ENCODE data around the gene MLLT1. TPM values are rescaled to one million over a fixed set of nuclear protein-coding genes. Genes with fewer than 3 reads are reported as not detected.

Gene MLLT1
- total and polyA plus RNA-seq, 11 donors = 17.8 to 45.9 (median 34.9) TPM

- TF ChIP-seq POLR2A (IDR thresholded peaks at IDR 0.05) (no peak), CTCF (IDR thresholded peaks at IDR 0.05) (no peak)
- Histone ChIP-seq H3K27ac (peak overlapping the region in 1 of 12 donors; percentile 70), H3K4me3 (no peak overlapping the region), H3K9me3 (no peaks in the 10 kb centered on the region), H3K27me3 (no peaks in the 10 kb centered on the region), H3K36me3 (peaks cover 0 to 3% (median 0%) of the 10 kb centered on the region in 9 donors), H3K4me1 (peaks cover 8 to 45% (median 17%) of the 10 kb centered on the region in 12 donors)
- DNase-seq = no peak
- peak in 1 of 4 donors; percentile 52 for ATAC-seq
- intact Hi-C loops (cut with DNase I) = no loop called here
- 86 to 92% (median 88%) methylated on average over 13 of the region's 13 CpGs for WGBS, 4 donors
Measured at GRCh38 chr19:6250909-6251308, 28.9 kb downstream of the MLLT1 start.

- Histone ChIP-seq H3K4me3 (no peak overlapping the region), H3K9me3 (no peaks in the 10 kb centered on the region), H3K4me1 (peaks cover 8 to 45% (median 17%) of the 10 kb centered on the region in 12 donors), H3K36me3 (peaks cover 0 to 3% (median 0%) of the 10 kb centered on the region in 9 donors), H3K27me3 (no peaks in the 10 kb centered on the region), H3K27ac (peak overlapping the region in 2 of 12 donors; percentile 33 to 45)
- DNase-seq (no peak), ATAC-seq (no peak)
- 68 to 87% (median 83%) methylated on average over 4 of the region's 4 CpGs for WGBS, 4 donors
- intact Hi-C loops (cut with DNase I) = no loop called here
- TF ChIP-seq CTCF (IDR thresholded peaks at IDR 0.05) = no peak
- no peak for TF ChIP-seq POLR2A (IDR thresholded peaks at IDR 0.05)
Measured at GRCh38 chr19:6250024-6250615, 29.7 kb downstream of the MLLT1 start.

- H3K36me3 ChIP-seq = peaks cover 0 to 3% (median 0%) of the 10 kb centered on the region in 9 donors
- intact Hi-C loops (cut with DNase I) = no loop called here
- TF ChIP-seq POLR2A (IDR thresholded peaks at IDR 0.05) (no peak), CTCF (IDR thresholded peaks at IDR 0.05) (no peak)
- no peaks in the 10 kb centered on the region for H3K27me3 ChIP-seq
- peak overlapping the region in 6 of 12 donors; percentile 28 to 47 (median 38) for H3K27ac ChIP-seq
- 25 to 38% (median 28%) methylated on average over 9 of the region's 9 CpGs for WGBS, 4 donors
- peaks cover 8 to 49% (median 17%) of the 10 kb centered on the region in 12 donors for H3K4me1 ChIP-seq
- DNase-seq (no peak), ATAC-seq (peak; percentile 22 to 75 (median 45))
- peak overlapping the region in 1 of 12 donors; percentile 7 for H3K4me3 ChIP-seq
- no peaks in the 10 kb centered on the region for H3K9me3 ChIP-seq
Measured at GRCh38 chr19:6249296-6249695, 30.5 kb downstream of the MLLT1 start.

GRCh38 chr19:6248844-6249243 lies 30.9 kb downstream of the MLLT1 start:
- WGBS, 4 donors = 53 to 62% (median 61%) methylated on average over 6 of the region's 6 CpGs
- Histone ChIP-seq H3K36me3 (peaks cover 0 to under 1% (median 0%) of the 10 kb centered on the region in 9 donors), H3K9me3 (no peaks in the 10 kb centered on the region), H3K27me3 (no peaks in the 10 kb centered on the region), H3K4me1 (peaks cover 8 to 54% (median 18%) of the 10 kb centered on the region in 12 donors), H3K4me3 (no peak overlapping the region), H3K27ac (peak overlapping the region in 6 of 12 donors; percentile 20 to 45 (median 32))
- TF ChIP-seq CTCF (IDR thresholded peaks at IDR 0.05) = no peak
- no peak for TF ChIP-seq POLR2A (IDR thresholded peaks at IDR 0.05)
- ATAC-seq = no peak
- no peak for DNase-seq
- intact Hi-C loops (cut with DNase I) = no loop called here

Measured in heart left ventricle (tissue), 16 donors.